Measurements from ENCODE around the gene SPPL2B. TPM values are rescaled to one million over a fixed set of nuclear protein-coding genes. Genes with fewer than 3 reads are reported as not detected.

SPPL2B gene
- total RNA-seq, 4 donors from 2014 or later = 18.5 to 32.7 (median 30.9) TPM

DNA sequence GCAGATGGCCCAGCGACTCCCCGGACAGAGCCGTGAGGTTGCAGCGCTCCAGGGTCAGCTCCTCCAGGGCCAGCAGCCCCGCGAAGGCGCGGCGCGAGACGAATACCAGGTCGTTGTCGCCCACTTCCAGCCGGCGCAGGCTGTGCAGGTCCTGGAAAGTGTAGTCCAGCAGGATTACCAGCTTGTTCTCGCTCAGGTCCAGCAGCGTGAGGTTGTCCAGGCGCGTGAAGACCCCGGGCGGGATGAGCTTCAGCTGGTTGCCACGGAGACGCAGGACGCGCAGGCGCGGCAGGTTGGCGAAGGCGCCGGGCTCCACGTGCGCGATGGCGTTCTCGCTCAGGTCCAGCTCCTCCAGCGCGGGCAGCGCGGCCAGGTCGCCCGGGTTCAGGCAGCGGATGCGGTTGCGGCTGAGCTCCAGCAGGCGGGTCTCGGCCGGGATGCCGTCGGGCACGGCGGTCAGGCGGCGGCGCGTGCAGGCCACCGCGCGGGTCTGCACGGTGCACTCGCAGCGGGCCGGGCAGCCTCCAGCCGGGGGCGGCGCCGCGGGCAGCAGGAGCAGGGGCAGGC lies 37.2 kb upstream of the SPPL2B start:
- Histone ChIP-seq H3K4me3 (peak overlapping the region in 1 of 2 donors; percentile 50), H3K27me3 (peaks cover 61% of the 10 kb centered on the region), H3K36me3 (no peaks in the 10 kb centered on the region), H3K4me1 (peaks cover 0 to 48% (median 32%) of the 10 kb centered on the region in 3 donors), H3K27ac (no peak overlapping the region), H3K9me3 (no peaks in the 10 kb centered on the region)
- no peak for TF ChIP-seq POLR2A (IDR thresholded peaks at IDR 0.05)
- TF ChIP-seq, protein P1, sequence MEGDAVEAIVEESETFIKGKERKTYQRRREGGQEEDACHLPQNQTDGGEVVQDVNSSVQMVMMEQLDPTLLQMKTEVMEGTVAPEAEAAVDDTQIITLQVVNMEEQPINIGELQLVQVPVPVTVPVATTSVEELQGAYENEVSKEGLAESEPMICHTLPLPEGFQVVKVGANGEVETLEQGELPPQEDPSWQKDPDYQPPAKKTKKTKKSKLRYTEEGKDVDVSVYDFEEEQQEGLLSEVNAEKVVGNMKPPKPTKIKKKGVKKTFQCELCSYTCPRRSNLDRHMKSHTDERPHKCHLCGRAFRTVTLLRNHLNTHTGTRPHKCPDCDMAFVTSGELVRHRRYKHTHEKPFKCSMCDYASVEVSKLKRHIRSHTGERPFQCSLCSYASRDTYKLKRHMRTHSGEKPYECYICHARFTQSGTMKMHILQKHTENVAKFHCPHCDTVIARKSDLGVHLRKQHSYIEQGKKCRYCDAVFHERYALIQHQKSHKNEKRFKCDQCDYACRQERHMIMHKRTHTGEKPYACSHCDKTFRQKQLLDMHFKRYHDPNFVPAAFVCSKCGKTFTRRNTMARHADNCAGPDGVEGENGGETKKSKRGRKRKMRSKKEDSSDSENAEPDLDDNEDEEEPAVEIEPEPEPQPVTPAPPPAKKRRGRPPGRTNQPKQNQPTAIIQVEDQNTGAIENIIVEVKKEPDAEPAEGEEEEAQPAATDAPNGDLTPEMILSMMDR (IDR thresholded peaks at IDR 0.05) = no peak
- TF ChIP-seq EP300 (IDR thresholded peaks at IDR 0.05) = no peak
- TF ChIP-seq POLR2AphosphoS5 (IDR thresholded peaks at IDR 0.05) = no peak
- WGBS, 2 donors (ENCODE audit: low coverage in 1 of 2) = no CpG with 5 or more reads among the region's 67 CpGs
- ATAC-seq = no peak

DNA sequence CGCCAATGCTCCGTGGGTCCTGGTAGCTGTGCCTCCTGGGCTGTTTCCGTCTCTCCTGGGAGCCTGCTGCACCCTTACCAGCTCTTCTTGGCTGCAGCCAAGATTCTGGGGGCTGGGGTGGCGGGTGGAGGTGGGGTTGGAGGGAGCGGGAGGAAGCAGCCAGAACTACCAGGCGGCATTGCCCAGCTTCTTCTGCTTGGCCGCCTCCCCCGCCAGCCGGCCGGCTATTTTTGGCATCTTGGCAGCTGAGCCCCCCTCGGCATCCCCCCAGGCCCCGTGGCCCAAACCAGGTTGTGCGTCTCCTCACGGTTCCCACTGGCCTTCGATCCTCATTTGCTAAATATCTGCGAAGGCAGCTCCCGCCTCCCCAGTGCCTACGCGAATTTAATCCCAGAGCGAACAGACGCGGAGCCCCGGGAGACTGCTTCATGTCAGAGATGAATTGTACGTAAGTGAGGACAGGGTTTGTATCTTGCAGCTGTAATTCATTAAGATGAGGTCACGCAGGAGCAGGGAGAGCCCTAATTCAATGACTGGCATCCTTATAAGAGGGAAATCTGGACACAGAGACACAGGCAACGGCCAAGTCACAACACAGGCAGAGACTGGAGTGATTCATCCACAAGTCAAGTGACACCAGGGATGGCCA lies 33.7 kb upstream of the SPPL2B start:
- peak; percentile 61 for ATAC-seq
- Histone ChIP-seq H3K4me3 (peak overlapping the region in 1 of 2 donors; percentile 29), H3K4me1 (peaks cover 0 to 41% (median 28%) of the 10 kb centered on the region in 3 donors), H3K27ac (peak overlapping the region in 3 of 4 donors; percentile 64 to 68 (median 67)), H3K36me3 (no peaks in the 10 kb centered on the region), H3K27me3 (peaks cover 39% of the 10 kb centered on the region), H3K9me3 (no peaks in the 10 kb centered on the region)
- TF ChIP-seq POLR2AphosphoS5 (IDR thresholded peaks at IDR 0.05) (peak; percentile 52), POLR2A (IDR thresholded peaks at IDR 0.05) (no peak)
- WGBS, 2 donors (ENCODE audit: low coverage in 1 of 2) = 15 to 20% methylated on average over 1 to 7 of the region's 26 CpGs

- no peak for TF ChIP-seq EP300 (IDR thresholded peaks at IDR 0.05)
- Histone ChIP-seq H3K4me1 (peaks cover 0 to 28% (median 15%) of the 10 kb centered on the region in 3 donors), H3K27me3 (peaks cover 31% of the 10 kb centered on the region)
Measured at GRCh38 chr19:2296141-2296540, 32.3 kb upstream of the SPPL2B start.

GRCh38 chr19:2300533-2300932 lies 28.0 kb upstream of the SPPL2B start:
- Histone ChIP-seq H3K4me1 (peaks cover 0 to 15% (median 4%) of the 10 kb centered on the region in 3 donors), H3K27ac (no peak overlapping the region), H3K36me3 (no peaks in the 10 kb centered on the region), H3K4me3 (no peak overlapping the region), H3K27me3 (peaks cover 47% of the 10 kb centered on the region), H3K9me3 (no peaks in the 10 kb centered on the region)
- no peak for ATAC-seq
- TF ChIP-seq POLR2A (IDR thresholded peaks at IDR 0.05) (no peak), EP300 (IDR thresholded peaks at IDR 0.05) (no peak), POLR2AphosphoS5 (IDR thresholded peaks at IDR 0.05) (no peak)
- TF ChIP-seq, protein P1 (IDR thresholded peaks at IDR 0.05) = no peak
- 77% methylated on average over 5 of the region's 17 CpGs; no CpG with 5 or more reads in 1 of the 2 donors for WGBS, 2 donors (ENCODE audit: low coverage in 1 of 2)

More at GRCh38 chr19:2296141-2296540, 32.3 kb upstream of the SPPL2B start:
- Histone ChIP-seq H3K4me3 (no peak overlapping the region), H3K36me3 (no peaks in the 10 kb centered on the region), H3K27ac (no peak overlapping the region), H3K9me3 (no peaks in the 10 kb centered on the region)
- 95 to 100% methylated on average over 3 to 7 of the region's 16 CpGs for WGBS, 2 donors (ENCODE audit: low coverage in 1 of 2)
- ATAC-seq = no peak

DNA sequence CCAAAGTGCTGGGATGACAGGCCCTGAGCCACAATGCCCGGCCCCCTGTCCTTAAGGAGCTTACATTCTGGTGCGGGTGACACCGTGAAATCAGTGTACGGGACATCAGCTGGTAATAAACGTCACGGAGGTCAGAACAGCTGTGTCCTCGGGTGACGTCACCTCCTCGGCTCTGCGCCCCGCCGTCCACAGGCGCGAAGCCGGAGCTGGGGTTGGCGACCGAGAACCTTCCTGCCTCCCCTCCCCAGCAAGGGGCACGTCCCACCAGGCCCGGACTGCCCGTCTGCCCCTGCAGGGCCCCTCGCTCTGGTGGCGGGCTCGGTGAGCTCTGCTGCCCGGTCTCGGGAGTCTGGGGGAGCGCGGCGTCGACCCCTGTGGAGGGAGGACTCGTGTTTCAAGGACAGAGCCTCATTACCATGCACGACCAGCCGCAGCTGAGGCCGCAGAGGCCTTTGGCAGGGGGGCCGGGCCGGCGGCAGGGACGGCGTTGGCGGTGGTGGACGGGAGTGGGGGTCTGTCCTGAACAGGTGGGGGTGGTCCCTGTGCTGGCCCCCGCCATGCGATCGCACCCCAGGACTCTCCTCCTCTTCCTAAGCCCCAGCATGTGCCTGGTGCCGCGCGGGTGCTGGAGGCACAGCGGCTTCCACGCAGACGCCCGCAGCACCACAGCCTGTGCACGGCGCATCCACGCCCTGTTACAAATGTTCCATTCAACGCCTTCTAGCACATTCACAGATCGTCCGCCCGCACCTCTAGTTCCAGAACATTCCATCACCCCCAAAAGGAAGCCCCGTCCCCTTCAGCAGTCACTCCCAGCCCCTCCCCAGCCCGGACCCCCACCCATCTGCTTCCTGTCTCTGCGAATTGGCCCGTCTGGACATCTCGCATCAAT lies 25.9 kb upstream of the SPPL2B start:
- TF ChIP-seq EP300 (IDR thresholded peaks at IDR 0.05) (no peak), POLR2AphosphoS5 (IDR thresholded peaks at IDR 0.05) (no peak), POLR2A (IDR thresholded peaks at IDR 0.05) (no peak)
- TF ChIP-seq, protein P1 (IDR thresholded peaks at IDR 0.05) = no peak
- no peaks in the 10 kb centered on the region for H3K36me3 ChIP-seq
- peak; percentile 60 for ATAC-seq
- H3K27me3 ChIP-seq = peaks cover 68% of the 10 kb centered on the region
- H3K4me1 ChIP-seq = peaks cover 0 to 14% (median 4%) of the 10 kb centered on the region in 3 donors
- H3K27ac ChIP-seq = no peak overlapping the region
- H3K4me3 ChIP-seq = peak overlapping the region in 1 of 2 donors; percentile 6
- 33 to 40% methylated on average over 1 to 9 of the region's 62 CpGs for WGBS, 2 donors (ENCODE audit: low coverage in 1 of 2)
- H3K9me3 ChIP-seq = no peaks in the 10 kb centered on the region

Data from gastroesophageal sphincter (tissue), 4 donors.